GM19452 (cell line): ENCODE results near the gene DPP4.
"Not testable (repeated sequence)": the region's sequence is repeated elsewhere in the genome, so short reads cannot be mapped to it uniquely, and the experiment has no call there.

Source experiments
- ATAC-seq: cut with Tn5 transposase; IDR thresholded peaks from one replicate; pipeline ENCODE4 v1.9.1; 2021; ENCODE audit not compliant: unreplicated experiment

Gene DPP4

GRCh38 chr2:161964160-161964559, 109.9 kb downstream of the DPP4 start:
- no peak for ATAC-seq

- no peak for ATAC-seq
Observed at GRCh38 chr2:161962160-161962559, 111.9 kb downstream of the DPP4 start.

- no peak for ATAC-seq
Observed at GRCh38 chr2:161961061-161961460, 113.0 kb downstream of the DPP4 start.

- no peak for ATAC-seq
Observed at GRCh38 chr2:161956738-161957137, 117.3 kb downstream of the DPP4 start.

GRCh38 chr2:161955211-161955610, 118.8 kb downstream of the DPP4 start:
- no peak for ATAC-seq

GRCh38 chr2:161954103-161954502, 119.9 kb downstream of the DPP4 start:
- no peak for ATAC-seq

- not testable (repeated sequence) for ATAC-seq
Observed at GRCh38 chr2:161953367-161953766, 120.6 kb downstream of the DPP4 start.

- ATAC-seq: no peak
Observed at GRCh38 chr2:161952783-161953191, 121.2 kb downstream of the DPP4 start.

- ATAC-seq: no peak
Observed at GRCh38 chr2:161947836-161948235, 126.2 kb downstream of the DPP4 start.

- no peak for ATAC-seq
Observed at GRCh38 chr2:161947406-161947805, 126.6 kb downstream of the DPP4 start.

- no peak for ATAC-seq
Observed at GRCh38 chr2:161946489-161947107, 127.4 kb downstream of the DPP4 start.

GRCh38 chr2:161943011-161943410, 131.0 kb downstream of the DPP4 start:
- ATAC-seq: no peak
